ENCODE data around the gene TINCR. TPM values are rescaled to one million over a fixed set of nuclear protein-coding genes. Genes with fewer than 3 reads are reported as not detected.

Gene TINCR
- total RNA-seq, 6 experiments from 2014 or later, result 0.05 to 0.34 (median 0.13) TPM; not detected in 1

GRCh38 chr19:5595745-5596144, 28.0 kb upstream of the TINCR start:
- no peak for DNase-seq
- Mint-ChIP-seq H3K4me3 (no peak overlapping the region), H3K9me3 (no peaks in the 10 kb centered on the region), H3K27me3 (ENCODE audit: insufficient read depth) (peaks cover 2% of the 10 kb centered on the region; the same call in 1 of the 2 replicates), H3K27ac (no peak overlapping the region), H3K4me1 (ENCODE audit: low read depth) (no peaks in the 10 kb centered on the region), H3K36me3 (ENCODE audit: low read depth) (peaks cover 51% of the 10 kb centered on the region)
- TF ChIP-seq CTCF (IDR thresholded peaks at IDR 0.05), result no peak

DNA sequence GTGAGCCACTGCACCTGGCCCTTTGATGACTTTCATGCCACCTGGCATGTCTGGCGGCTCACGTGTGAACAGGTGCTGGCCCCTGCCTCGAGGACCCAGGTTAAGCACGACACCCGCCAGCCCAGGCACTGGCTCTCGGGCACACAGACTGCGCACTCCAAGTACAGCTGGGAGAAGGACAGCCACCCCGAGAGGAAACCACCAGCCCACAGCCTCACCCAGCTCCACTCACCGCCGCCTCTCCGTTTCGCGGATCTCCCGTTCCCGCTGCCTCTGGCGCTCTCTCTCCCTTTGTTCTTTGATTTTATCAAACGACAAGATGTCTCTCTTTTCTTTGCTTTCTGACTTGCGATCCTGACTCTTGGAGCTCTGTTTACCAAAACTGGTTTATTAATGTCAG, 27.4 kb upstream of the TINCR start:
- no peak for TF ChIP-seq CTCF (IDR thresholded peaks at IDR 0.05)

GRCh38 chr19:5594521-5594950, 26.8 kb upstream of the TINCR start:
- Mint-ChIP-seq H3K27me3 (ENCODE audit: insufficient read depth) (peaks cover 2% of the 10 kb centered on the region; the same call in 1 of the 2 replicates), H3K36me3 (ENCODE audit: low read depth) (peaks cover 43% of the 10 kb centered on the region), H3K4me3 (no peak overlapping the region)

More for the DNA sequence above, 27.4 kb upstream of the TINCR start:
- no peak for DNase-seq
- Mint-ChIP-seq H3K9me3 (no peaks in the 10 kb centered on the region), H3K27ac (no peak overlapping the region), H3K36me3 (ENCODE audit: low read depth) (peaks cover 48% of the 10 kb centered on the region), H3K4me1 (ENCODE audit: low read depth) (no peaks in the 10 kb centered on the region), H3K4me3 (no peak overlapping the region), H3K27me3 (ENCODE audit: insufficient read depth) (peaks cover 2% of the 10 kb centered on the region; the same call in 1 of the 2 replicates)

GRCh38 chr19:5593343-5594255, 25.8 kb upstream of the TINCR start:
- Mint-ChIP-seq H3K36me3 (ENCODE audit: low read depth) (peaks cover 40% of the 10 kb centered on the region), H3K9me3 (no peaks in the 10 kb centered on the region), H3K27ac (no peak overlapping the region), H3K4me3 (no peak overlapping the region), H3K4me1 (ENCODE audit: low read depth) (no peaks in the 10 kb centered on the region), H3K27me3 (ENCODE audit: insufficient read depth) (peaks cover 2% of the 10 kb centered on the region; the same call in 1 of the 2 replicates)
- DNase-seq, result no peak
- TF ChIP-seq CTCF (IDR thresholded peaks at IDR 0.05), result no peak

More at GRCh38 chr19:5594521-5594950, 26.8 kb upstream of the TINCR start:
- no peak for DNase-seq
- Mint-ChIP-seq H3K9me3 (no peaks in the 10 kb centered on the region), H3K27ac (no peak overlapping the region), H3K4me1 (ENCODE audit: low read depth) (no peaks in the 10 kb centered on the region)
- TF ChIP-seq CTCF (IDR thresholded peaks at IDR 0.05), result no peak

GRCh38 chr19:5592531-5593342, 25.0 kb upstream of the TINCR start:
- Mint-ChIP-seq H3K4me1 (ENCODE audit: low read depth) (no peaks in the 10 kb centered on the region), H3K36me3 (ENCODE audit: low read depth) (peaks cover 42% of the 10 kb centered on the region), H3K4me3 (no peak overlapping the region), H3K27ac (no peak overlapping the region), H3K9me3 (no peaks in the 10 kb centered on the region), H3K27me3 (ENCODE audit: insufficient read depth) (no peaks in the 10 kb centered on the region; the same call in 1 of the 2 replicates)
- no peak for TF ChIP-seq CTCF (IDR thresholded peaks at IDR 0.05)
- DNase-seq, result no peak

Data from HFFc6 (cell line).